Gastrocnemius medialis (tissue), 4 donors: ENCODE results near the gene SP100. TPM values are rescaled to one million over a fixed set of nuclear protein-coding genes. Genes with fewer than 3 reads are reported as not detected.
"Not testable (repeated sequence)": the region's sequence is repeated elsewhere in the genome, so short reads cannot be mapped to it uniquely, and the experiment has no call there.

Experiments
- ATAC-seq, 2 donors: fragments of 150-250 bp; one replicate each; pipeline ENCODE4 v1.9.1; 2016
- DNase-seq, 2 donors: peaks; one replicate each; pipeline ENCODE4 v3.0.0-alpha.2; 2019
- H3K27ac ChIP-seq, 4 donors: fragments of 200-600 bp; sonication (generic); 1 replicate in 1 of 4; 2 replicates in 3 of 4; pipeline ENCODE4 v1.5.1; 2016 to 2018; ENCODE audit warnings: mild to moderate bottlenecking in 2 of 4, moderate library complexity in 1 of 4
- H3K27me3 ChIP-seq, 3 donors: fragments of 200-600 bp; sonication (generic) in 2 of 3; 1 replicate in 1 of 3; 2 replicates in 2 of 3; pipeline versions ENCODE4 v1.5.1 to v1.6.0; 2016 to 2019; ENCODE audit warnings: mild to moderate bottlenecking in 1 of 3, moderate library complexity in 1 of 3
- H3K36me3 ChIP-seq, 2 donors: fragments of 200-600 bp; sonication (generic) in 1 of 2; one replicate each; pipeline ENCODE4 v1.5.1; 2017 to 2018
- H3K4me1 ChIP-seq, 2 donors: fragments of 200-600 bp; sonication (generic) in 1 of 2; one replicate each; pipeline ENCODE4 v1.5.1; 2016 to 2017; ENCODE audit warnings: mild to moderate bottlenecking in 2 of 2
- H3K4me3 ChIP-seq, 4 donors: fragments of 200-600 bp; sonication (generic) in 3 of 4; 1 replicate in 1 of 4; 2 replicates in 3 of 4; pipeline ENCODE4 v1.5.1; 2016 to 2019; ENCODE audit warnings: mild to moderate bottlenecking in 2 of 4
- H3K9me3 ChIP-seq, 3 donors: fragments of 200-600 bp; sonication (generic) in 2 of 3; 1 replicate in 1 of 3; 2 replicates in 2 of 3; pipeline ENCODE4 v1.5.1; 2016 to 2019
- POLR2A ChIP-seq, 2 donors: fragments of 450-650 bp; IDR thresholded peaks; one replicate each; pipeline ENCODE4 v1.6.1; 2017; ENCODE audit warnings: antibody characterized with exemption in 2 of 2, mild to moderate bottlenecking in 2 of 2, moderate library complexity in 2 of 2
- in situ Hi-C, 4 donors: fragments of 200-750 bp; cut with MboI; loops; one replicate each; pipeline versions ENCODE4 v1.15.0 to v1.8.0; 2017; ENCODE audit warnings: low sequenced_read_pairs in 4 of 4
- intact Hi-C: fragments of 100-400 bp; cut with DNase I; formaldehyde crosslinking; loops from one replicate; pipeline ENCODE4 v1.15.1; 2023; ENCODE audit warnings: low total_unique reads
- total RNA-seq, 4 donors: library from RNA; depleted of rRNA; stranded (reverse); fragments of >200 nt; gene quantifications; one replicate each; pipeline versions ENCODE4 v1.1.0 to v1.2.3, GENCODE V29; 2016
- TF ChIP-seq, protein P1 (sequence below), 5 experiments: fragments of 450-650 bp in 3 of 5; fragments of 200-600 bp in 2 of 5; sonication (generic) in 2 of 5; IDR thresholded peaks in 4 of 5; conservative IDR thresholded peaks in 1 of 5; 1 replicate in 4 of 5; 2 replicates in 1 of 5; pipeline ENCODE4 v1.5.1; 2016 to 2019; ENCODE audit warnings: antibody characterized with exemption in 5 of 5, mild to moderate bottlenecking in 3 of 5, moderate library complexity in 3 of 5

Gene SP100
- total RNA-seq, 4 donors from 2014 or later = 18.2 to 30.7 (median 19.5) TPM

DNA sequence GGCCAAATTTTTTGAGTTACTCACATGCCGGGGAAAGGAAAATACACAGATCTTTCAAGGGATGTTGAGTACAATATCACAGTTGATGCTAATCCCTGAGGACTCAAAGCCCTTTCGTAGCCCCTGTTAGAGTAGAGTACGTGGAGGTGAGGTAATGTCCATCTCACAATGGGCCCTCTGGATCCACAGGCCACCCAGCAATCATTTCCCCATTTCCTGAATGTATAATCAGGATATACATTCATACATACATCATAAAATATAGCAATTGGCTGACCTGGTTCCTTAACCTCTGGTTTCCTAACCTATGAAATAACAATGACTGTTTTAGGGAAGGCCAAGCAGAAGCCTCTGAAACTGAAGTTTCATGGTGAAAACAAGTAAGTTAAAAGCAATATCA is 10.2 kb upstream of the SP100 start:
- Histone ChIP-seq H3K27me3 (no peaks in the 10 kb centered on the region), H3K27ac (no peak overlapping the region), H3K9me3 (no peaks in the 10 kb centered on the region), H3K4me1 (peaks cover 3 to 10% of the 10 kb centered on the region in 2 donors), H3K36me3 (no peaks in the 10 kb centered on the region), H3K4me3 (no peak overlapping the region)
- ATAC-seq (no peak), DNase-seq (no peak)
- in situ Hi-C loops (no loop called here), intact Hi-C loops (no loop called here)
- TF ChIP-seq POLR2A (IDR thresholded peaks at IDR 0.05) = no peak
- TF ChIP-seq, protein P1, sequence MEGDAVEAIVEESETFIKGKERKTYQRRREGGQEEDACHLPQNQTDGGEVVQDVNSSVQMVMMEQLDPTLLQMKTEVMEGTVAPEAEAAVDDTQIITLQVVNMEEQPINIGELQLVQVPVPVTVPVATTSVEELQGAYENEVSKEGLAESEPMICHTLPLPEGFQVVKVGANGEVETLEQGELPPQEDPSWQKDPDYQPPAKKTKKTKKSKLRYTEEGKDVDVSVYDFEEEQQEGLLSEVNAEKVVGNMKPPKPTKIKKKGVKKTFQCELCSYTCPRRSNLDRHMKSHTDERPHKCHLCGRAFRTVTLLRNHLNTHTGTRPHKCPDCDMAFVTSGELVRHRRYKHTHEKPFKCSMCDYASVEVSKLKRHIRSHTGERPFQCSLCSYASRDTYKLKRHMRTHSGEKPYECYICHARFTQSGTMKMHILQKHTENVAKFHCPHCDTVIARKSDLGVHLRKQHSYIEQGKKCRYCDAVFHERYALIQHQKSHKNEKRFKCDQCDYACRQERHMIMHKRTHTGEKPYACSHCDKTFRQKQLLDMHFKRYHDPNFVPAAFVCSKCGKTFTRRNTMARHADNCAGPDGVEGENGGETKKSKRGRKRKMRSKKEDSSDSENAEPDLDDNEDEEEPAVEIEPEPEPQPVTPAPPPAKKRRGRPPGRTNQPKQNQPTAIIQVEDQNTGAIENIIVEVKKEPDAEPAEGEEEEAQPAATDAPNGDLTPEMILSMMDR (IDR thresholded peaks at IDR 0.05 in 4 of 5, conservative IDR thresholded peaks at IDR 0.05 in 1 of 5) = no peak

DNA sequence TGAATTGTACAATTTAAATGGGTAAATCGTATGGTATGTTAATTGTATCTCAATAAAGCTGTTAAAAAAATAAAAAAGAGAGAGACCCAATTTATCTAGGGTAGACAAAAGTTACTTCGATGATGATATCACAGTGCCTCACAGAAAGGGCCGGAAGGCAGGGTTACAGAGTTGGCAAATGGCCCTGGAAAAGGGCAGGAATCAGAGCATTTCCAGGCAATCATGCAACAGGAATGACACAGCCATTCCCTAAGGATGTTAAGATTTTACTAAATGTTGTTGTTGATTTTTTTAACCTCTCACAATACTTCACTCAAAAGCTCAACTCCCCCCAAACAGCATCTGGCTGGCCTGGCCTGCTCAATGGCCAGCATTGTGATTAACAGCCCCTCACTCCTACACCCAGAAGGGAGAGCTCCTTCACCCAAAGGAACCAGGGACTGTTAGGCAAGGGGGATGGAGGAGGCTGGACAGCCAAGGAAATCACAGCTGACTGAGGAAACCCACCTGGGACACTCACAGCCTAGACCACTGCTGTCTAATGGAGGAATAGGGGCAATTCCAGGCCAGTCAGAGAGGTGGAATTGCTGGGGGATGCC is 7.7 kb upstream of the SP100 start:
- Histone ChIP-seq H3K36me3 (no peaks in the 10 kb centered on the region), H3K27ac (peak overlapping the region; percentile 24 to 74 (median 58)), H3K4me3 (no peak overlapping the region), H3K4me1 (peaks cover 3 to 18% of the 10 kb centered on the region in 2 donors), H3K9me3 (no peaks in the 10 kb centered on the region), H3K27me3 (no peaks in the 10 kb centered on the region)
- TF ChIP-seq, protein P1 (IDR thresholded peaks at IDR 0.05 in 4 of 5, conservative IDR thresholded peaks at IDR 0.05 in 1 of 5) = no peak
- no peak for TF ChIP-seq POLR2A (IDR thresholded peaks at IDR 0.05)
- ATAC-seq (no peak), DNase-seq (peak in 1 of 2 donors; percentile 37)
- in situ Hi-C loops = no loop called here
- intact Hi-C loops = no loop called here

DNA sequence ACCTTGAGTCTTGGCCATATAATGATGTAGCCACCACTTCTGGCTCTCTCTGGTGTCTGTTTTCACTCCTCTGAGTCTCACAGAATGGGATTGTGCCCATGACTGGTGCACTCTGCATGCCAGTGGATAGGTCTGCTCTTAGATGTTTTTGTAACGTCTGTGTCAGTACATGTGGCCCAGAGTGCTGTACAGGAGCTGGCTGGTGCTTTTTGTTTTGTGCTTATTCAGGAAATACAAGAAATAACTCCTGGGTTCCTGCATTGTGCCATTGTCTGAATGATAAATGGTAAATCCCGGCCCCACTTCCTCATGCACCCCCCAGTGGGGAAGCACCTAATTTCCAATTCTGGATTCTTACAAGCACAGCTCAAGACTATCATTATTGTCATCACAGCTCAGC is 6.7 kb upstream of the SP100 start:
- H3K9me3 ChIP-seq, DNase-seq, H3K27me3 ChIP-seq, H3K4me3 ChIP-seq, H3K36me3 ChIP-seq, in situ Hi-C loops, intact Hi-C loops: not testable (repeated sequence)
- peak overlapping the region in 3 of 4 donors; percentile 27 to 74 (median 55) for H3K27ac ChIP-seq
- H3K4me1 ChIP-seq = peaks cover 3 to 18% of the 10 kb centered on the region in 2 donors
- ATAC-seq = peak in 1 of 2 donors; percentile 17

DNA sequence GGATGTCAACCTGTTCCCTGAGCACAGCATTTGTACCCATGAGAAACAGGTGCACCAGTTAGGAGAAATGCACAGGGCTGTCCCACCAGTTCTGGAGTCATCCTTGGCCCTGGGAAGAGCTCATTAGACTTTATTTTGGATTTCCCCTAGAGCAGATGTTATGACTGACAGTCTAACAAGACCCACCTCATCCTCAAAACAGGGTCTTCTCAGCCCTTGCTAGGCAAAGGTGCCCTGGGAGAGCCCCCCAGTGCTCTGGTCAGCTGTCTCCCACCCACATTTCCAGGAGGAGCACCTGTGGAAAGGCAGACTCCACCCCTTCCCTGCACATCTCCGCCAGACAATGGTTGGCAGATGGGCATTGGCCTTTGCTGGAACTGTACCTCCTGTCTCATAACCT is 5.7 kb upstream of the SP100 start:
- intact Hi-C loops = loop anchor here (10.0 kb wide), 2 partner anchors 185 to 385 kb away; partner anchors contain the start of gene SP140

DNA sequence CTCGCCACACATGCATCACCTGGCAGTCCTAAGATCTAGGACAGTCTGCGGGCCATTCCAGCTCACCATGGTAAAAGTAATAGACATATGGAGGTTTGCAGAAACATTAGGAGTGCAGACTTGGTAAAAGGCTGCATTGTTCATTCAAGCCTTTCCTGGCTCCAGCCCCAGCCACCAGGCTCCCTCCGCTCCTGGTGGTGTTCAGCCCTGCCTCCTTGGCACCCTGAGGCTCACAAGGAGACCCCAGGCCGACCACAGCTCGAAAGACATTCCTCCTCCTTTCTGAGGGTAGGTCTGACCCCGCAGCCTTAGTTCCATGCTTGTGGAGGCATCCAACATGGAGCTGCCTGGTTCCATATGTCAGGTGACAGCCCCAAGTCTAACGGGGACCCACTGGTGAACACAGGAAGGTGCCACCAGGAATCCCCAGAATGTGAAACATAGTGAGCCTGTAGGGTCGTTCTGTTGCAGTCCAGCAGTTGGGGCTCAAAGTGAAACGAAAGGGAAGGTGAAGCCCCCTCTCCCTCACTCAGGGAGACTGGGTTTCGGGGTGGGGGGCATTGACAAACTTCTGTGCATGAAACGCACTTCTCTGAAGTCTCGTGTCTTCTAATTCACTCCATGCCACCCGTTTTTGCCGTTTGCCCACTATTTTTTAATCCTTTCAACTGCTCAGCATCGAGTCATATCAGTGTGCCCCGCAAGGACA is 5.0 kb upstream of the SP100 start:
- no peaks in the 10 kb centered on the region for H3K9me3 ChIP-seq
- in situ Hi-C loops (no loop called here), intact Hi-C loops (loop anchor here (10.0 kb wide), 2 partner anchors 186 to 384 kb away; partner anchors contain the start of gene SP140)
- no peaks in the 10 kb centered on the region for H3K27me3 ChIP-seq
- ATAC-seq (no peak), DNase-seq (no peak)
- peak overlapping the region; percentile 72 to 86 (median 83) for H3K27ac ChIP-seq
- no peaks in the 10 kb centered on the region for H3K36me3 ChIP-seq
- H3K4me1 ChIP-seq = peaks cover 9 to 18% of the 10 kb centered on the region in 2 donors
- no peak for TF ChIP-seq POLR2A (IDR thresholded peaks at IDR 0.05)
- TF ChIP-seq, protein P1 (IDR thresholded peaks at IDR 0.05 in 4 of 5, conservative IDR thresholded peaks at IDR 0.05 in 1 of 5) = no peak
- peak overlapping the region; percentile 70 to 78 (median 76) for H3K4me3 ChIP-seq

More for the DNA sequence above, 5.7 kb upstream of the SP100 start:
- Histone ChIP-seq H3K4me3 (no peak overlapping the region), H3K36me3 (no peaks in the 10 kb centered on the region), H3K27ac (peak overlapping the region in 1 of 4 donors; percentile 27), H3K27me3 (no peaks in the 10 kb centered on the region), H3K4me1 (peaks cover 3 to 18% of the 10 kb centered on the region in 2 donors), H3K9me3 (no peaks in the 10 kb centered on the region)
- in situ Hi-C loops = no loop called here
- ATAC-seq (no peak), DNase-seq (no peak)
- TF ChIP-seq, protein P1 (IDR thresholded peaks at IDR 0.05 in 4 of 5, conservative IDR thresholded peaks at IDR 0.05 in 1 of 5) = no peak
- TF ChIP-seq POLR2A (IDR thresholded peaks at IDR 0.05) = no peak
